Brain microvascular endothelial cell (primary cell): ENCODE data around the gene SRPRB.

Source experiments
- DNase-seq: peaks from one replicate; pipeline ENCODE4 v3.0.0-alpha.2; 2020
- H3K27ac ChIP-seq: fragments of 250-450 bp; sonication (Bioruptor Pico); 2 replicates; pipeline ENCODE4 v1.5.1; 2020; ENCODE audit warnings: mild to moderate bottlenecking, moderate library complexity
- H3K27me3 ChIP-seq: fragments of 250-450 bp; sonication (Bioruptor Pico); replicated peaks from 2 replicates; pipeline ENCODE4 v1.5.1; 2020; ENCODE audit warnings: mild to moderate bottlenecking
- H3K36me3 ChIP-seq: fragments of 250-450 bp; sonication (Bioruptor Pico); replicated peaks from 2 replicates; pipeline ENCODE4 v1.5.1; 2020; ENCODE audit warnings: mild to moderate bottlenecking
- H3K4me3 ChIP-seq: 2 replicates; pipeline ENCODE4 v1.5.1; 2011; ENCODE audit warnings: low read depth, mild to moderate bottlenecking, control low read depth, low read length, moderate library complexity
- in situ Hi-C: cut with HindIII; loops from 2 replicates; pipeline ENCODE4 v1.10.0; 2017; ENCODE audit warnings: low sequenced_read_pairs, low pct_ligation_motif_present
- TF ChIP-seq, protein P1 (sequence below): IDR thresholded peaks from 2 replicates; pipeline ENCODE4 v1.5.1; 2011; ENCODE audit warnings: low read depth, mild to moderate bottlenecking, moderate library complexity, low read length, control low read depth, inconsistent platforms; ENCODE audit errors: missing control alignments

SRPRB gene

DNA sequence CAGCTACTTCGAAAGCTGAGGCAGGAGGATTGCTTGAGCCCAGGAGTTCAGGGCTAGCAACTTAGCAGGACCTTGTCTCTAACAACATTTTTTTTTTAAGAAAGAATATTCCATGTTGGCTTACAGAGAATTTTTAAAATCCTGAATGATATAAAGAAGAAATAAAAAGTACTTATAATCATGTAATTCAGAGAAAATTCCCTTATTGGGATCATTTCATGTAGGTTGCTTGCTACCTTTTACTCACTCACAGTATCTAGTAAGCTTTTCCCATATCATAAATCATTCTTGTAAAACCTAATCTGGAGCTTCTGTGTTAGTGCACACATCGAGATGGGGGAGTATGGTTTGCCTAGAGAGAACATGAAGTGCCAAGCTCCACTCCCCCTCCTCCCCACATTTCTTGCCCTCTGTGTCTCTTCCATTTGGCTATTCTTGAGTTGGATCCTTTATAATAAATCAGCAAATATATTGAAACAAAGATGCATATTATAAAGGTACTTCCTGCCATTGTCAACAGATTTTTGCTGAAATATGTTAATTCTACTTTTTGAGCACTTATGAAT is 45.8 kb upstream of the SRPRB start:
- TF ChIP-seq, protein P1, sequence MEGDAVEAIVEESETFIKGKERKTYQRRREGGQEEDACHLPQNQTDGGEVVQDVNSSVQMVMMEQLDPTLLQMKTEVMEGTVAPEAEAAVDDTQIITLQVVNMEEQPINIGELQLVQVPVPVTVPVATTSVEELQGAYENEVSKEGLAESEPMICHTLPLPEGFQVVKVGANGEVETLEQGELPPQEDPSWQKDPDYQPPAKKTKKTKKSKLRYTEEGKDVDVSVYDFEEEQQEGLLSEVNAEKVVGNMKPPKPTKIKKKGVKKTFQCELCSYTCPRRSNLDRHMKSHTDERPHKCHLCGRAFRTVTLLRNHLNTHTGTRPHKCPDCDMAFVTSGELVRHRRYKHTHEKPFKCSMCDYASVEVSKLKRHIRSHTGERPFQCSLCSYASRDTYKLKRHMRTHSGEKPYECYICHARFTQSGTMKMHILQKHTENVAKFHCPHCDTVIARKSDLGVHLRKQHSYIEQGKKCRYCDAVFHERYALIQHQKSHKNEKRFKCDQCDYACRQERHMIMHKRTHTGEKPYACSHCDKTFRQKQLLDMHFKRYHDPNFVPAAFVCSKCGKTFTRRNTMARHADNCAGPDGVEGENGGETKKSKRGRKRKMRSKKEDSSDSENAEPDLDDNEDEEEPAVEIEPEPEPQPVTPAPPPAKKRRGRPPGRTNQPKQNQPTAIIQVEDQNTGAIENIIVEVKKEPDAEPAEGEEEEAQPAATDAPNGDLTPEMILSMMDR: no peak
- Histone ChIP-seq H3K27ac (no peak overlapping the region), H3K4me3 (no peak overlapping the region), H3K27me3 (no peaks in the 10 kb centered on the region), H3K36me3 (no peaks in the 10 kb centered on the region)
- no peak for DNase-seq
- in situ Hi-C loops: no loop called here

DNA sequence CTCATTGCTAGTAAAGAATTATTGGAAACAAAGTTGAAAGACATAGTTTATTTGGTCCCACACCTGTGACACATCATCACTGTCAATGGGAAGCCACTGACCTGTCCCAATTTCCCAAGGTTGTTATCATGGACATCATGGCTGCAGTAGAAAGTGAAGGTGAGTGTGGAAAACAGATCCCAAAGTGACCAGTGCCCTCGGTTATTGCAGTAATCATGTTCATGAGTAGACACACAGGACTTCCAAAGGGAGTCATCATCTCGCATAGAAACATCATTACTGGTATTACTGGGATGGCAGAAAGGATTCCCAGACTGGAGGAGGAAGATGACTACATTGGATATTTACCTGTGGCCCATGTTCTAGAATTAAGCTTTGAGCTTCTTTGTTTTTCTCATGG is 44.7 kb upstream of the SRPRB start:
- Histone ChIP-seq H3K4me3 (no peak overlapping the region), H3K27me3 (no peaks in the 10 kb centered on the region), H3K27ac (no peak overlapping the region), H3K36me3 (no peaks in the 10 kb centered on the region)
- TF ChIP-seq, protein P1: no peak
- DNase-seq: no peak
- in situ Hi-C loops: no loop called here

DNA sequence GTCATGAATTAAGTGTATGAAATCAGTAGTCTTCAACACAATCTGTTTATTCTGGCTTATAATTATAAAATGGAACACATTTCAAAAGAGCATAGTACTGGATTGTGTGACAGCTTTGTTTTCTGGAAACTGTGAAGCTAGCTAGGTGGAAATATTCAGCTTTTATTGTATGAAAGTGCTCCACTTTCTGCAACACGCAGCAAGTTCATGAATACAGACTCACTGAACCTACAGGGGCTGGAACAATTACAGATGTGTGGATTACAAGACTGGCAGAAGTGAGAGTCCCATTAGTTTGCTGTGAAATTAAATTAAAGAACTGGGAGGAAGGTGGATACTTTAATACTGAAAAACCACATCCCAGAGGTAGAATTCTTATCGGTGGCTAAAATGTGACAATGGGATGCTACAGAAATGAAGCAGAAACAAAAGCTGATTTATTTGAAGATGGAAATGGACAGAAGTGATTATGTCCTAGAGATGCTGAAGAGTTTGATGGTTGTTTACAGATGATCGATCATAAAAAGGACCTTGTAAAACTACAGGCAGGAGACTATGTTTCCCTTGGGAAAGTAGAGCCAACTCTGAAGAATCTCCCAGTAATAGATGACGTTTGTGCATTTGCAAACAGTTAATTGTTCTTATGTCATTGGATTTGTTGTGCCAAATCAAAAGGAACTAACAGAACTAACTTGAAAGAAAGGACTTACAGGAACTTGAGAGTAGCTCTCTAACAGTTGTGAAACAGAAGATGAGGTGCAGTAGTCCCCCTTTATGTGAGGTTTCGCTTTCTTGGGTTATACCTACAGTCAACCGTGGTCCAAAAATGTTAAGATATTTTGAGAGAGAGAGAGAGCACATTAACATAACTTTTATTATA is 43.8 kb upstream of the SRPRB start:
- Histone ChIP-seq H3K36me3 (no peaks in the 10 kb centered on the region), H3K27me3 (no peaks in the 10 kb centered on the region), H3K4me3 (no peak overlapping the region), H3K27ac (no peak overlapping the region)
- in situ Hi-C loops: no loop called here
- TF ChIP-seq, protein P1: no peak
- no peak for DNase-seq

DNA sequence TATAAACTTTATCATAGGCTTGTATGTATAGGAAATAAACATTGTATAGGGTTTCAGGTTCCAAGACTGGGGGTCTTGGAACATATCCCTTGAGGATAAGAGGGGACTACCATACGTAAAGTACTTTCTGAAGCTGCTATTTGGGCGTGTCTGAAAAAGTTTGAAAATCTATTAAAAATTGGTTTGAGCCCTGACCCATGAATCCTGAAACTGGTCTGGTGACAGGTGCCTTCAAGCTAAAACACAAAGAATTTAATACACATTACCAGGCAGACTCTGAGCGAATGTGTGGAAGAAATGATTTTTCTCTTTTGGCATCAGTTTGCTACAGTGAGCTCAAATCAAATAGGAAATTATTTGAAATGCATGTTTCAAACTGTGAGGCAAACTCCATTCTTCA is 43.1 kb upstream of the SRPRB start:
- H3K27ac ChIP-seq: no peak overlapping the region
- no peak overlapping the region for H3K4me3 ChIP-seq
- TF ChIP-seq, protein P1: no peak
- in situ Hi-C loops: no loop called here
- DNase-seq: no peak
- no peaks in the 10 kb centered on the region for H3K27me3 ChIP-seq
- no peaks in the 10 kb centered on the region for H3K36me3 ChIP-seq

DNA sequence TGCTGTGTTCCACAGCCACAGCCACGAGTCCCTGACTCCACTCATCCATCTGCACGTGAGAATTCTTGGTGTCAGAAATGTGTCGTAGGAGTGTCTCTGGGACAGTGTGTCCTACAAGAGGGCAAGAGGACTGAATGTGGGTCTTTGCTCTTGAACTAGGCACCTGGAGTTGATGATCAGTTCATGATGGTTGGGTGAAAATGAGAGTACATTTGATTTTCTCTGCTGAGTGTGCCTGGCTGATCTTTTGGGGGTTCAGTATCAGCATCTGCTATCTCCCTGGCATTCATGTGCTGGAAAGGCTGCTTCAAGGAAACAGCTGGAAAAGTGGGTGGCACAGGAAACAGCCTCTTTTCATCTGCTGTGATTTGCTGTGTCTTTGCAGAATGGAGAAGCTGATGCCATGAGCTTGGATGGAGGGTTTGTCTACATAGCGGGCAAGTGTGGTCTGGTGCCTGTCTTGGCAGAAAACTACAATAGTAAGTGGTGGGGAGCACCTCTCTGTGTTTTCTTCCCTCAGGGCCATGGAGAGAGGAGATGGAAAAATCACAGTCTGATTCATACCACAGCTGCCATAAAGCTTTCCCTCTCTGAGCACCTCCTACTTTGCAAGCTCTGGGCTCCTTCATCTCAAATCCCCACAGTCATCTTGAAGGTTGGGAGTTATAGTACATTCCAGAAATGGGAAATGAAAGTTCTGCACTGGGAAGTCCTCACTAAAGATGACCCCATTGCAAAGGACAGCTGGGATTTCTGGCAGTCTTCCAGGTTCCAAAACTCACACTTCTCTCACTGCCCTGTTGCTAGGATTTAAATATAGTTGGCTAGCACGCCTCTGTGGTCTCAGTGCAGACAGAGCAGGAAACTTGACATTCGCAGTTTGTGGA is 41.6 kb upstream of the SRPRB start:
- Histone ChIP-seq H3K27ac (no peak overlapping the region), H3K27me3 (no peaks in the 10 kb centered on the region), H3K36me3 (no peaks in the 10 kb centered on the region), H3K4me3 (no peak overlapping the region)
- in situ Hi-C loops: no loop called here
- TF ChIP-seq, protein P1: no peak
- DNase-seq: no peak
